Measurements from ENCODE around the gene OSBPL2.

Gene OSBPL2

DNA sequence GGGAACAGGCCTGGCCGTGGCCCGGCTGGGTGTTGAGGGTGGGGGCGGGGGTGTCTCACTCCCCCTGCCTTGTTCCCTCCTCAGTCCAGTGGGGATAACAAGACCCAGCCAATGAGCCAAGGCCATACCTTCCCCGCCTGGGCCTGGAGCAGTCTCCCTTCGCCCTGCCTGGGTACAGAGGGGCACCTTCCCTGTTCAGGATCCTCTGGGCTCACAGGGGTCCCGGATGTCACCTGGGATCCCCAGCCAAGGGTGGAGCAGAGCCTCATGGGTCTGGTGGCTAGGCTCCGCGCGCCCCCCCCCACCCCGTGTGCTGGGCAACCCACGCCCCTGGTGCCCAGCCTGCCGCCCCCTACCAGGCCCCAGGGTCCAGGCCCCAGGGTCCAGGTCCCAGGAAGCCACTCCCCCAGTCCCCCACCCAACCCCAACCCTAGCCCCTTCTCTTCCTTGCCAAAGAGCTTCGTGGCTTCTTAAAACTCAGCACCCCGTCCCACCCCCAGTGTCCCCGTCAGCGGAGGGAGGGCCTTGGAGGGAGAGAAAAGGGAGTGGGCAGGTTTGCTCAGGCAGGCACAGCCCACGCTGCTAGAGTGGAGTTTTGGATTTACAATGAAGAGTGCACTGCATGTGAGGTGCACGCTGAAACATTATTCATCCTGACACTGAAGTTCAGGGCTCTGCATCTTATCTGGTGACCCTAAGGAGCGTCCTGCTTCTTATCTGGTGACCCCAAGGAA lies 30.1 kb upstream of the OSBPL2 start:
- DNase-seq = no peak

DNA sequence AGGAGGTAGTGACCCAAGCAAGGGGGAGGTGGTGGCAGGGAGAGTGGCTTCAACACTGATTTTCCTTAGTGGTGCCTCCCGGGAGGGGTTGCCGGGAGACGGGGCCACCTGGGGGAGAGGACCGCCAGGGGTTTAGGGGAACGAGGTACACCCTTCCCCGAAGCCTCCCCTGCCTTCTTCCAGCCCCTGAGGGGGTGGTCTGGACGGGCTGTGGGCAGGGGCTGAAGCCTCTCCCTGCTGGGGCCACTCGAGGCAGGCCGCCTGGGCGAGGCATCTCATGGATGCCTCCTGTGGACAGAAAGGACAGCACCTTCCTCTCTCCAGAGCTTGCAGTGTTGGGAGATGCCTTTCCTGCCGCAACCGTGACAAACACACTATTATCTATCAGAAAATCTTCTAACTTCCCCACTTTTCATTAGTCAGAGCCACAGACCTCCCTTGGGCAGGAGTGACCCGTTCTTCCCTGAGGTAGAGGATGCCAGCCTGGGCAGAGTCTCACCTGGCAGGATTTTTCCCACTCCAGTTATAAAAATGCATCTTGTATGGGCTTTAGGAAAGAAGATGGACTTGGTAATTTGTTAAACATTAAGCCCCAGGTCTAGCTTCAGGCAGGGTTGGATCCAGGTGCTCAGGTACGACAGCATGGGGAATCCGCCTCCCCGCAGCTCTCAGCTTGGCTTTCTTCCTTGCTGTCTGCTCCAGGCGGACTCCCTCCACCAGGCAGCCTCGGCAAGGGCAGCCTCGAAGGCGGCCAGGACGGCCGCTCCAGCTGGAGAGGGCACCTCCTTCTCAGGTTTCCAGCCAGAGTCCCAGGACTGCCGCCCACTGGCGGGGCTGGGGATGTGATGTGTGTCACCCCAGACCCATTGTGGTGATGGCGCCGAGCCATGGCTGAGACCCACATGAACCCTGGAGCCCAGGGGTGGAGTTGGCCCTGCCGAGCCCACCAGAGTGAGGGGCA lies 29.2 kb upstream of the OSBPL2 start:
- no peak for DNase-seq

DNA sequence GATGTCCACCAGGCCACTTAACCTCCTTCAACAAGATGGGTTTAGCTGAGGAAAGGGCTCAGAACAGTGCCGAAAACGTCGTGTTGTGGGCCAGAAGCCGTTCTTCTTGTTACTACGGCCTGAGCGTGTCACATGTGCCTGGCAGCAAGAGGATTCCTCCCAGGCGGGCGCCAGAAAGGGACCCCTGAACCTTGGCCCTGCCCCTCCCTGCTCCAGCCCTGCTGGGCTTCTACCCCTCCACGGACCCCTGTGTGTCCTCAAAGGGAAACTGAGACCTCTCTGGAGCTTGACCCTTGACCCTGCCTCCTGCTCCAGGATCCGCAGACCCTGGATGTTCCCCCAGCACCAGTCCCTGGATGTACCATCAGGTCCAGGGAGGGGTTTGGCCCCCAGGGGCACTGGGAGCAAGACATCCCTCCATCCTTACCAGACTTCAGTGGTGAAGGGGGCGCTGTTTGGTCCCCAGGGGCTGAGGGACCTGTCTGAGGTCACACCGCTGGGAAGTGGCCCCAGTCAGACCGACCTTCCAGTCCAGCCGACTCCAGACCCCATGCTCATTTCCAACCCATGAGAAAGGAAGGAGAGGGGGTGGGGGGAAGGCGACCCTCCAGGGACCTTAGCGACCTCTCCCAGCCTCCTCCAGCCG lies 28.3 kb upstream of the OSBPL2 start:
- no peak for DNase-seq

DNA sequence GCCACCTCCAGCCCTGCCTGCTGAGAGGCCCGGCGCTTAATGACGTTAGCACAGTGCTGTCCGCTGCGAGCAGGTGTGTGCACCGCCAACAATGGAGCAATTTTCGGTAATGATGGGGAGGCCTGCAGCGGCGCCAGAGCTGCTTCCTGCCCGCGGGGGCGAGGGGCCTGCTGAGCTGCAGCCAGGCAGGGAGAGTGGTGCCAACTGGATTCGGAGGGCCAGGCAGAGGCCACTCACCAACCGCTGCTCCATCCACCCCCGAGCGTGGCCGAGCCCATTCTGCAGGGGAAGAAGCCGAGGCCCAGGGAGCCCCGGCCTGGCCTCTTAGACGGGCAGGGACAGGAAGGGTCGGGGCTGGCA lies 27.8 kb upstream of the OSBPL2 start:
- peak; percentile 45 for DNase-seq

DNA sequence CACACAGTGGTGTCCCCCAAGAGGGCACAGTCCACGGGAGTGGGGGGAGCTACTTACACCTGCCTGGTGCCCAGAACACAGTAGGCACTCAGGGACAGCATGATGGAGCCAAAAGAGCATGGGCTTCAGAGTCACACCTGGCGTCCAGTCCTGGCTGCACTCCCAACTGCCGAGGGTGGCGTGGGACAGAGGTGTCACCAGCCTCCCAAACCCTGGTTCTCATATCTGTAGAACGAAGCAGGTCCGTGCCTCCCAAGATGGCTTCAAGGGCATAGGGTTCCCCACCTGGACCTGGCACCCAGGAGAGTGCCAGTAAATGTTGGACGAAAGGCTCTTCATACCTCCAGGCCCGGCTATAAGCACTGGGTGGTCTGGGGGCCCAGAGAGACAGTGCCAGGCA lies 27.1 kb upstream of the OSBPL2 start:
- DNase-seq = no peak

DNA sequence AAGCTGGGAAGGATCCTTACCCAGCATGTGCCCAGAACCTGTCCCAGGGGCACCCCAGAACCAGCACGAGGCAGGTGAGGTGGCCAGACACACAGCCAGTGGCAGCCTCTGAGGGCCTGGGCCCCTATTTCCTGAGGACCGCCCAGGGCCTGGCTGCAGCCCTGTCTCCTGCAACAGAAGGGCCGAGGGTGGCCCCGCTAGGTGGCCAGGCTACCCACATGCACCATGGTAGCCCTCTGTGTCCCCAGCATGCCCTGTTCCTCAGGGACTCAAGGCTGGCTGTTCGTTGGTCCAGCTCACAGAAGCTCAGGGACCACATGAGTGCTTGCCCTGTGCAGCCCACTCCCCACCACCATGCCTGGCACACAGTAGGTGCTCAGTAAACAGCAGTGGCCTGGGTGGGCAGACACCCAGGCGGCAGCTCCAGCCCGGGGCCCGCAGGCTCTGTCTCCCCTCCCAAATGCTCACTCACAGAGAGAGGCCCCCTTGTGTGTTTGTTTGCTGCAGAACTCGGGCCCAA lies 26.5 kb upstream of the OSBPL2 start:
- no peak for DNase-seq

DNA sequence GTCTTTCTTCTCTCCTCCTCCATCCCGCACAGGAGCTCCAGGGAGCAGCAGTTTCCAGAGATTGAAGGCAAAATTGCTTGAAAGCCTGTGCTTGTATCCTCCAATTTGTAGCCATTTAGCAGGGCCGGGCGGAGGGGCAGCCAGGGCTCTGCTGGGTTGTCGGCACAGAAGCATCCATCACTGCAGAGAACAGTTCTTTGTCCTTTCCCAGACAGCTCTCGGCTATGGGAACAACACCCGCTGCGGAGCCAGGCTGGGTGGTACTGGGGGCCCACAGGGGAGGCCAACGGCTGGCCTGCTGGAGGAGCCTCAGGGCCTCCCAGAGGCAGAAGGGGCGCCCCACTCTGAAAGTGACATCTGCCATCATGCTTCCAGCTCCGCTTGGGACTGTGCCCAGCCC lies 26.0 kb upstream of the OSBPL2 start:
- no peak for DNase-seq

DNA sequence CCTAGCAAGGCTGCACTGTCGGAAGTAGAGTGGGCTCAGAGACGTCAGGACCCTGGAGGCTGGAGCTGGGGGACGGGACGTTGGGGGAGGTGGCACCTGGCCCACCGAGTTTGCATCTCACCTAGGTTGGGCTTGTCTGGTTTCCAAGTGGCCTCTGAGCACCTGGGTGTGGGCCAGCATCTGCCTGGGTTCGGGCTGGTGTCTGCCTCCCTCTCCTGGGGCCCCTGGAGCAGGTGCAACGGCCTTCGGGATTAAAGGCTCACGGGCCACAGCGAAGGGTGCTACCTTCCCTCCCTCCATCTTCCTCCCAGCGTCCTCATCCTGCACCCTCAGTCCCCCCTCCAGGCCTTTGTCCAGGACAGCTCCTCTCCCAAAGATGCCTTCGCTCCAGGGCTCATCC lies 24.3 kb upstream of the OSBPL2 start:
- peak; percentile 34 for DNase-seq

DNA sequence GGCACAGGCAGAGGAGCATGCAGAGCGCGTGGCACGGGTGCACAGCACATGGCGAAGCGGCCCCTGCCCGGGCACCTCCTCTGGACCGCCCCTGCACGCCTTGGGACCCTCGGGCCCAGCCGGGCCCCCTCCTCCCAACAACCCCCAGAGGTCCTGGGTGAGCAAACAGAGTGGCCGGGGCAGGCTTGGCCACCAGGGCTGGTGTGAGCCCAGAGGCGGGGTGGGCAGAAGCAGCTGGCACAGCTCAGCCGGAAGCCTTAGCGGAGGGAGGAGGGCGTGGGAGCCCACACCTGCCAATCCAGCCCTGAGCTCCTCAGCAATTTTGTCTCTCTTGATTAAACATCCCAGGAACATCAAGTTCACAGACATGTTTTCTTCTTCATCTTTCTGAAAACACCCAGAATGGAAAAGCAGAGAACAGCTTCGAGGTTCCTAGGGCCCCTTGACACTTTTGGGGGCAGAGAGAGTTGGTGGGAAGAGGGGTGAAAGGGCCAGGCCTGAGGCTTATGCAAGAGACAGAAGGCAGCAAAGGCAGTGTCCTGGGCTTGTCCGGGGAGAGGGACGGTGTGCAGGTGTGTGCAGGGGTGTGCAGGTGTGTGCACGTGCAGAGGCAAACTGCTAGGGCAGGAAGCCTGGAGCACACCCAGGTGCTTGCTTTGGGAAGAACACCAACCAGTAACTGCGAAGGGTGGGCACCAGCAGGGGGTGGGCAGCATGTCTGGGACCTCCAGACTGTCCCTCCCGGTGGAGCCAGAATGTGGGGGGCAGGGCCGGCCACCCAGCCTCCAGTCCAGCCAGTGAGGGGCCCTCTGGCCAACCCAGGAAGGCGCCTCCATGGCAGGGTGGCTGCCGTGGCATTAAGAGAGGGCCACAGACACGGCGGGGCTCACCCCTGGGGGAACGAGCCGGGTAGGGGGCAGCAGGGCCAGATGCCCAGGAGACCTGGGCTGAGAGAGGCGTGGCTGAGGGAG lies 23.0 kb upstream of the OSBPL2 start:
- peak; percentile 29 for DNase-seq

DNA sequence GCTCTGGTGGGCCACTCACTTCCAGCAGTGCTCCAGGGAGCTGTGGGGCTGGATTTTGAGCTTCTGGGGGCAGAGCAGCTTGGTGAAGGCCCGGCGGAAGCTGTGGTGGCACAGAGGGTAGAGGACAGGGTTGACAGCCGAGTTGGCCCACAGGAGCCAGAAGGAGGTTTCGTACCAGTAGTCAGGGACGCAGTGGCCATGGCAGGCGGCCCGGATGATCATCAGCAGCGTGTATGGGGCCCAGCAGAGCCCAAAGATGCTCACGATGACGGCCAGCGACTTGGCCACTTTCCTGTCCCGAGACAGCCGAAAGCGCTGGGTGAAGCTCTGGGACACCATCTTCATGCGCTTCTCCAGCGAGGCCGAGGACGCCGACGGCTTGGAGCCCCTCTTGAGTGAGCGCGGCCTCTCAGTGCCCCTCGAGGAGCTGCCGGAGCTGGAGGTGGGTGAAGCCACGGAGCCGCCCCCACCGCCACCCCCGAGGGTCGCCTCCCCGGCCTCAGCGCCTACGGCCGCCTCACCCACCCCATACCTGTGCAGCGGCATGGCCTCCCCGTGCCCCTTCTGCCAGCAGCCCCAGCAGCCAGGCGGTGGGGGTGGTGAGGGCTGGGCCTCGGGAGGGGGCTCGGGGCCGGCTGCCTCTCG lies 22.2 kb upstream of the OSBPL2 start:
- no peak for DNase-seq

DNA sequence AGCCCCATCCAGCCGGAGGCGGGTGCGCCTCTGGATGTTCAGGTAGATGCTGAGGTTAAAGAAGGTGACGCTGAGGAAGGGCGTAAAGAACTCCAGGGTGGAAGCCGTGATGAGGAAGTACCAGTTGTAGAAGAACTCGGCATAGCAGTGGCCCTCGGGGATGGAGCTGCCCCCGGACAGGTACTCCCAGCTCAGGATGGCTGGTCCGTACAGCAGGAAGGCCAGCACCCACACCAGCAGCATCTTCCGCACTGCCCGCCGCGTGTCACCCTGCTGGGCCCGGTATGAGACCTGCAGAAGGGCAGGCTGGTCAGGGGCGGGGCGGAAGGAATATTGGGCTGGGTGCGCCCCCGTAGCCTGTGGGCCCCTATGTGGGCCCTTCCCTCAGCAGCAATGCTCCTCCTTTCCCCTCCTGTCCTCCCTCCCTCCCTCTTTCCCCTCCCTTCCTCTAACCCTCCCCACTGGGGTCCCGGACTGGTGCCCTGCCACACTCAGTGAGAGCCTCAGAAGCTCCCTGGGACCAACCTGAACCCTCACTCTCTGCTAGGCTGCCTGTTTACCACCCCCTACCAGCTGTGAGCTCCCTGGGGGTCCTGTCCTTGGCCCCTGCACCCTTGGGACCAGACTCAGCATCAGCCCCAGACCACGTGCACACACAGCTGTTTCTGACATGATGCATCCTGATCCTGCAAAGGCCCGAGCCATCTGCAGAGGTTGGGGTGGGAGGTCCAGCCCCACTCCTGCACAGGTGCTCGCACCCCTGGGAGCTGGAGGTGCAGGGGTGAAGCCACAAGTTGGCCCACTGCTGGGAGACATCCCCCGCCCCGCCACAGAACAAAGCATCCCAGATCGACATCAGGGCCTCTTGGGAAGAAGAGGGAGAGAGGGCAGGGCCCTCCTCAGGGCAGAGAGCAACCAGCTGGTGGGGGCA lies 21.4 kb upstream of the OSBPL2 start:
- DNase-seq = no peak

DNA sequence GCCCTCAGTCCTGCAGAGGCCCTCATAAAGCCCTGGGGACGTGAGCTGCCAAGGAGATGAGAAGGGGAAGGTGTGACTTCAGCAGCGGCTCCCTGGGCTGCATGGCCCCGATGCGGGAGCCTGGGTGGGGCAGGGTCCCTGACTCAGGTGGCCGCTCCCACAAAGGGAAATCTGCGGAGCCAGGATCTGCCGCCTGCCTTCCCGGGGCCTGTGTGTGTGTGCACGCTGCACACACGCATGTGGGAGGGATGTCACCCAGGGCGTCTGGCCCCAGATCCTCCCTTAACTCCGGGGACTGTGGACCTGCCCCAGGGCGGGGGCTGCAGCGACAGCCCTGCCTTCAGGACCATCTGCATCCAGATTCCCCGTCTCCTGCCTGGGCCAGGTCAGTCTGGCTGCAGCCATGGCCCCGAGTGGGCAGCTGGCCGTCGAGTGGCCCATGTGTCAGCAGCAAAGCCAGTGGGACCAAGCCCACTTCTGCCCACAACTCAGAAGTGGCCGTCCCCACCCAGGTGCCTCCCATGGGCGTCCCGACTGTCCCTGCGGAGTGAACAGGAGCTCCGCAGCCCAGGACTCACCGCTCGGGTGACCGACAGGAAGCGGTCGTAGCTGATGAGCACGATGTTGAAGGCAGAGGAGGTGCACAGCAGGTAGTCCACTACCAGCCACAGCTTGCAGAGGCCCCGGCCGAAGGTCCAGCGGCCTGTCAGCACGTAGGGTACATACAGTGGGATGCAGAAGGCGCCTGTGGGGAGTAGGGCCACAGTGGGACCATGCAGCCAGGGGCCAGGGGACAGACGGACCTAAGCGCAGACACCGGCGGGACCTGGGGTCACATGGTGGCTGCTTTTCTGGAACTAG lies 20.2 kb upstream of the OSBPL2 start:
- DNase-seq = no peak

DNA sequence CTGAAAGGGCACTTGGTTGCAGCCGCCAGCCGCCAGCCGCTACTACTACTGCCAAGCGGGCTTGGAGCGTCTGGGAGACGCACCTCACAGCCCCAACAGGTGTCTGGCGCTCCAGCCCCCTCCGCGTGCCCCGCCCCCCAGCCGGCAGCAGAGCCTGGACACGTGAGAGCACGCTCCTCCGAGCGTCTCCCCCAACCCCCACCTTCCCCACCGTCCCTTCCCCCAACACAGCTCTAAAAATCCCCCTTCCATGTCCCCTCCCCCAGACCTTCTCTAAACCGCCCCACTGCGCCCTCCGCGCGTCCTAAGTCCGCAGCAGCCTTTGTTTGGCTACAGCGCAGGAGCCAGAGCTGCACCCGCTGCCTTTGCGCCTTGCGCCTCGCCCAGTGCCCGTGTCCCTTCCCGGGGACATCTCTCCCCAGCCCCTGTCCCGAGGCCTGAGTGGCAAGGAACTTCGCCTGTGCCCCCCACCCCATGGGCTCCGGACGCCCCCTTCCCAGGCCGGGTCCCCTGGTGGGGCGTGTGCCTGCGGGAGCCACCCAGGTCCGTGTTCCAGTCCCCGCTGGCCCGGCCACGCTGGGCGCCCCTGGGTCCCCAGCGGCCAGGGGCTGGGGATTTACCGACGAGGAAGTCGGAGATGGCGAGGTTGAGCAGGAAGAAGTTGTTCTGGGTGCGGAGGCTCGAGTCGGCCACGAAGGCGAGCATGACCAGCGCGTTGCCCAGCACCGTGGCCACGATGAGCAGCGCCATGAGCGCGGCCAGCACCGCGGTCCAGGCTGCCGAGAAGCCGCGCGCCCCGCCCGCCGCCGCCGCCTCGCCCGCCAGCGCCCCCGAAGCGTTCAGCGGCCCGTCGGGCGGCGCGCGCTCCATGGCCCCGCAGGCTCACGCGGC lies 19.0 kb upstream of the OSBPL2 start:
- DNase-seq = peak; percentile 38

DNA sequence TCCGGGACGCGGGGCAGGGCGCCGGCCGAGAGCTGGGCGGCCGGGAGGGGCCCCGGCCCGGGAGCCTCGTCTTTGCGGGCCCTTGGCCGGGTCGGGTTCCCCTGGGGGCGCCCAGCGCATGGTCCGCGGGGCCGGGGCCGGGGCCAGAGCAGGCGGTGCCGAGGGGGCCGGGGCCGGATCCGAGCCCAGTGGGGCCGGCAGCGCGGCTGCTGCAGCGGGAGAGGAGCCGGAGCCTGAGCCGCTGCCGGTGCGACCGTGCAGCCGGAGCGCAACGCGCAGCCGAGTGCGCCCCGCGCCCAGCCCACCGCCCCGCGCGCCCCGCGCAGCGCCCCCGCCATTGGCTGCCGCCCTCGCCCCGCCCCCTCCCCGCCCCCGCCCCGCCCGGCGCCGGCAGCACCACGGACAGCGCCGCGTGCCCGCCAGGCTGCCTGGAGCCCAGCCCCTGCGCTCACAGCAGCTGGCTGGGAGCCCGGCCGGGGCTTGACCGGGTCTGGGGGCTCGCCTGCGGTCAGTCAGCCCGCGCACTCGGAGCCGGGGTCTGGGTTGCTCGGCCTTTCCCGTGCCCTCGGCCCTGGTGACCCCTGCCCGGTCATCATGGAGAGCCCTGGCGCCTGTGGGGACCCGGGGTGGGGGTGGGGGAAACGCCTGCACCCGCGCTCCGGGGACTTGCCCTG lies 18.2 kb upstream of the OSBPL2 start, which contains the start of gene HRH3:
TSS of gene HRH3 (minus strand) at position 287 of the 674 bp plus-strand sequence. CDS start 308 bp downstream, outside the sequence.
- peak; percentile 36 for DNase-seq

DNA sequence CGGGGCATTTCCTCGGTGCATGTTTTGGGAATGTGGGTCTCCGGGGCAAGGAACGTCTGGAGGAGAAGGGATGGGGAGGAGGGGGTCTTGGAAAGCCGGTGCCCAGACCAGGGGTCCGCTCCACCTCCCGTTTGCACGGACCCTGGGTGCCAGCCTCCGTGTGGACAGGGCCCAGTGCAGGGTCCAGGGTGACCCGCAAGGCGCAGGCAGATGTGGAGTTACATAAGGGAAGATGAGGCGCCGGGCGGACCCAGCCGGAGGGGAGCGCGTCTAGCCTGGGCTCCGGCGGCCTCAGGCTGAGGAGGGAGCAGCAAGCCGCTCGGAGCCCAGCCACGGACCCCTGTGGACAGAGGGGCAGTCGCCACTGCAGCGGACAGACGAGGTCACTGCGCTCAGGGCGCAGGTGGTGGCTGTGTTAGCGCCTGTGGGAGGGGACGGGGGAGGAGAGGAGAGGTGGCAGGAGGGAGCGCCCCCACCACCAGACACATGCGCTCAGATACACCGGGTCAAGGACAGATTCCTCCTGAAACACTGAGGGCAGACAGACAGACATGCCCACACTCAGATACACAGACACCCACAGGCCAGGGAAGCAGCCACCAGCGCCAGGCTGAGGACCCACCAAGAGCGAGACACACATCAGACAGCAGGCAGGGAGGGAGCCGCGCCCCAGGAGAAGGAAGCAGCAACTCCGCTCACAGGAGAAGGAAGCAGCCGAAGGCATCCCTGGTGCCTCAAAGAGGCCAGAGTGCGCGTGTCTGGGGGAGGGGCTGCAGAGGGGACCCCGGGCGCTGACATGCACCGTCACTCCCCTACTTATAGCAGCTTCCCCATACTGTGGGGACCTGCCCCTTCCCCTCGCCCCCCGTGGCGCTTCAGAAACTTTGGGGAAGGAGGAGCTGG lies 17.4 kb upstream of the OSBPL2 start:
- DNase-seq = no peak

DNA sequence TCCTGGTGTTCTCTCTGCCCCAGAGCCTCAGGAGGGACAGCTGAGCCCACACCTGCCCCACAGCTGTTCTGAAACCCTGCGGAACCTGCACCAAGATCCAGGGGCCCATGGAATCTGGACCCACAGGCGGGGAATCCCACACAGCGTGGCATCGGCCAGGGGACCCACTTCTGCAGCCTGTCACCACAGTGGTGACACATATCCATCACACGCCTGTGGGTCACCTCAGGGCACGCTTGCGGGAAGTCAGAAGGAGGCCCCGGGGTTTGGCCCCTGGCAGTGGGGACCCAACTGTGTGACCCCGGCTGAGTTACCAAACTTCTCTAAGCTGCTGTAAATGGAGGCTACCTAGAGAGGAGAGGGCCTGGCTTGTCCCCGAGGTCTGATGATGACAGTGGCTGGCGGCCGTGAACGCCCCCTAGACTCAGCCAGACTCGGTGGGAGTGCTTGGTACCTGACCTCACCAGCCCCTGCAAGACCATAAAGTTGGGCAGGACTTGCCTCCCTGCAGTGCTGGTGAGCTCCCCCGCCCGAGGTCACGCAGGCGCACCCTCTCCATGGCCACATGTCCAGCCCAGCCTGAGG lies 16.0 kb upstream of the OSBPL2 start:
- no peak for DNase-seq

Data from NCI-H510A treated with DMSO at 0.1 percent for 48 hours (cell line).